Measurements from ENCODE around the gene MRPL4. TPM values are rescaled to one million over a fixed set of nuclear protein-coding genes. Genes with fewer than 3 reads are reported as not detected.

Gene MRPL4
- total RNA-seq, 1 experiment from 2014 or later, result 85.9 TPM

GRCh38 chr19:10295847-10296591, 44.0 kb downstream of the MRPL4 start:
- no peak for TF ChIP-seq CTCF (IDR thresholded peaks at IDR 0.05; ENCODE audit: insufficient read depth in 1 of 2, low read depth in 1 of 2, low read length in 1 of 2, severe bottlenecking in 1 of 2, unreplicated experiment in 1 of 2)
- intact Hi-C loops (cut with micrococcal nuclease; ENCODE audit: unreplicated experiment), result no loop called here
- BruUV-seq (replicated peaks), result no TSS peak
- Mint-ChIP-seq H3K27ac (ENCODE audit: unreplicated experiment) (no peak overlapping the region), H3K4me1 (ENCODE audit: low read depth, unreplicated experiment) (peaks cover 4% of the 10 kb centered on the region), H3K9me3 (ENCODE audit: unreplicated experiment) (no peaks in the 10 kb centered on the region), H3K27me3 (ENCODE audit: insufficient read depth, unreplicated experiment) (no peaks in the 10 kb centered on the region), H3K36me3 (ENCODE audit: insufficient read depth, unreplicated experiment) (peaks cover 7% of the 10 kb centered on the region), H3K4me3 (ENCODE audit: unreplicated experiment) (peak overlapping the region; percentile 54)
- POLR2A ChIA-PET, result no interaction called here
- peak overlapping the region; percentile 15 for H3K4me3 ChIP-seq (ENCODE audit: low read depth, low read length)
- DNase-seq, result peak in 1 of 2 experiments; percentile 60
- CTCF ChIA-PET, result interaction anchor here (0.5 to 1.0 kb wide), 2 partner anchors 93 to 109 kb away, joined by 4 to 5 read pairs; no protein-coding TSS in a partner anchor
- no peaks in the 10 kb centered on the region for H3K9me3 ChIP-seq
- H3K27me3 ChIP-seq (replicated peaks; ENCODE audit: control insufficient read depth, insufficient read depth, low read length), result no peaks in the 10 kb centered on the region
- no peaks in the 10 kb centered on the region; the same call in 1 of the 2 replicates for H3K4me1 ChIP-seq
- no peaks in the 10 kb centered on the region; the same call in 1 of the 2 replicates for H3K36me3 ChIP-seq (ENCODE audit: control insufficient read depth, insufficient read depth, low read length)

- CTCF ChIA-PET, result interaction anchor here (0.6 kb wide), 2 partner anchors 23 to 85 kb away, joined by 3 to 4 read pairs; no protein-coding TSS in a partner anchor
- no peaks in the 10 kb centered on the region for H3K36me3 ChIP-seq (ENCODE audit: control insufficient read depth, insufficient read depth, low read length)
- H3K4me3 ChIP-seq (ENCODE audit: low read depth, low read length), result no peak overlapping the region
- H3K4me1 ChIP-seq, result no peaks in the 10 kb centered on the region; the same call in 1 of the 2 replicates
- Mint-ChIP-seq H3K27ac (ENCODE audit: unreplicated experiment) (no peak overlapping the region), H3K36me3 (ENCODE audit: insufficient read depth, unreplicated experiment) (no peaks in the 10 kb centered on the region), H3K4me3 (ENCODE audit: unreplicated experiment) (no peak overlapping the region), H3K27me3 (ENCODE audit: insufficient read depth, unreplicated experiment) (no peaks in the 10 kb centered on the region), H3K9me3 (ENCODE audit: unreplicated experiment) (no peaks in the 10 kb centered on the region), H3K4me1 (ENCODE audit: low read depth, unreplicated experiment) (peaks cover 4% of the 10 kb centered on the region)
- no peak for DNase-seq
- BruUV-seq (replicated peaks), result no TSS peak
- H3K9me3 ChIP-seq, result no peaks in the 10 kb centered on the region
- no peaks in the 10 kb centered on the region for H3K27me3 ChIP-seq (replicated peaks; ENCODE audit: control insufficient read depth, insufficient read depth, low read length)
- no peak for TF ChIP-seq CTCF (IDR thresholded peaks at IDR 0.05; ENCODE audit: insufficient read depth in 1 of 2, low read depth in 1 of 2, low read length in 1 of 2, severe bottlenecking in 1 of 2, unreplicated experiment in 1 of 2)
- intact Hi-C loops (cut with micrococcal nuclease; ENCODE audit: unreplicated experiment), result no loop called here
- POLR2A ChIA-PET, result no interaction called here
Measured at GRCh38 chr19:10299545-10300458, 47.8 kb downstream of the MRPL4 start.

- no peak overlapping the region for H3K4me3 ChIP-seq (ENCODE audit: low read depth, low read length)
- H3K4me1 ChIP-seq, result no peaks in the 10 kb centered on the region
- Mint-ChIP-seq H3K27ac (ENCODE audit: unreplicated experiment) (no peak overlapping the region), H3K4me3 (ENCODE audit: unreplicated experiment) (no peak overlapping the region), H3K4me1 (ENCODE audit: low read depth, unreplicated experiment) (no peaks in the 10 kb centered on the region), H3K9me3 (ENCODE audit: unreplicated experiment) (no peaks in the 10 kb centered on the region), H3K27me3 (ENCODE audit: insufficient read depth, unreplicated experiment) (no peaks in the 10 kb centered on the region), H3K36me3 (ENCODE audit: insufficient read depth, unreplicated experiment) (no peaks in the 10 kb centered on the region)
- ChIA-PET CTCF (interaction anchor here (0.9 kb wide), 1 partner anchor 47 kb away, joined by 6 read pairs; no protein-coding TSS in a partner anchor), POLR2A (interaction anchor here (1.2 kb wide), 1 partner anchor 16 kb away, joined by 5 read pairs; no protein-coding TSS in a partner anchor)
- H3K27me3 ChIP-seq (replicated peaks; ENCODE audit: control insufficient read depth, insufficient read depth, low read length), result no peaks in the 10 kb centered on the region
- no peak for DNase-seq
- no peaks in the 10 kb centered on the region for H3K36me3 ChIP-seq (ENCODE audit: control insufficient read depth, insufficient read depth, low read length)
- BruUV-seq (replicated peaks), result no TSS peak
- intact Hi-C loops (cut with micrococcal nuclease; ENCODE audit: unreplicated experiment), result no loop called here
- H3K9me3 ChIP-seq, result no peaks in the 10 kb centered on the region
- no peak for TF ChIP-seq CTCF (IDR thresholded peaks at IDR 0.05; ENCODE audit: insufficient read depth in 1 of 2, low read depth in 1 of 2, low read length in 1 of 2, severe bottlenecking in 1 of 2, unreplicated experiment in 1 of 2)
Measured at GRCh38 chr19:10305139-10305806, 53.3 kb downstream of the MRPL4 start.
